Mammary epithelial cell (primary cell): ENCODE results near the gene KRT12.

Experiments
- CTCF ChIP-seq, 2 donors: IDR thresholded peaks in 1 of 2; conservative IDR thresholded peaks in 1 of 2; 2 replicates each; pipeline ENCODE4 v1.5.1; 2011 to 2012; ENCODE audit warnings: inconsistent platforms in 2 of 2, low read length in 2 of 2, mild to moderate bottlenecking in 2 of 2, control low read depth in 1 of 2, low read depth in 1 of 2; ENCODE audit not compliant: insufficient read depth in 1 of 2; ENCODE audit errors: extremely low read depth in 1 of 2
- EZH2 ChIP-seq: IDR thresholded peaks from 2 replicates; pipeline ENCODE4 v1.6.1; 2012; ENCODE audit warnings: low read length, inconsistent platforms, borderline replicate concordance

GRCh38 chr17:40872416-40872815 is 5.4 kb upstream of the KRT12 start:
- no peak for TF ChIP-seq CTCF (conservative IDR thresholded peaks at IDR 0.05 in 1 of 2, IDR thresholded peaks at IDR 0.05 in 1 of 2; ENCODE audit: extremely low read depth in 1 of 2, insufficient read depth in 1 of 2, low read depth in 1 of 2, low read length in 2 of 2)
- no peak for TF ChIP-seq EZH2
